HuH-7 (cell line): Measurements from ENCODE around the gene PNMA6E.
"Not testable (repeated sequence)": the region's sequence is repeated elsewhere in the genome, so short reads cannot be mapped to it uniquely, and the experiment has no call there.

ENCODE experiments used
- DNase-seq: peaks from one replicate; pipeline ENCODE4 v3.0.0; 2011; ENCODE audit warnings: low spot score

PNMA6E gene

GRCh38 chrX:153408221-153408721, 7.1 kb upstream of the PNMA6E start:
- no peak for DNase-seq

- no peak for DNase-seq
Observed at GRCh38 chrX:153407736-153408135, 6.6 kb upstream of the PNMA6E start.

- DNase-seq, result no peak
Observed at GRCh38 chrX:153406903-153407302, 5.8 kb upstream of the PNMA6E start.

GRCh38 chrX:153406011-153406410, 4.9 kb upstream of the PNMA6E start:
- no peak for DNase-seq

GRCh38 chrX:153405426-153405825, 4.3 kb upstream of the PNMA6E start:
- DNase-seq, result no peak

- not testable (repeated sequence) for DNase-seq
Observed at GRCh38 chrX:153404333-153404732, 3.2 kb upstream of the PNMA6E start.

- DNase-seq, result peak; percentile 84
Observed at GRCh38 chrX:153400146-153401132, 711 bp downstream of the PNMA6E start.

- no peak for DNase-seq
Observed at GRCh38 chrX:153398275-153398960, 2.7 kb downstream of the PNMA6E start.

- DNase-seq, result no peak
Observed at GRCh38 chrX:153397256-153397960, 3.7 kb downstream of the PNMA6E start.

- DNase-seq, result no peak
Observed at GRCh38 chrX:153396320-153397195, 4.6 kb downstream of the PNMA6E start.

- no peak for DNase-seq
Observed at GRCh38 chrX:153395613-153396319, 5.4 kb downstream of the PNMA6E start.

- no peak for DNase-seq
Observed at GRCh38 chrX:153394612-153395011, 6.5 kb downstream of the PNMA6E start.

- DNase-seq, result no peak
Observed at GRCh38 chrX:153392642-153393321, 8.4 kb downstream of the PNMA6E start.

- DNase-seq, result not testable (repeated sequence)
Observed at GRCh38 chrX:153389460-153389768, 11.7 kb downstream of the PNMA6E start.

GRCh38 chrX:153388722-153389459, 12.3 kb downstream of the PNMA6E start:
- no peak for DNase-seq

GRCh38 chrX:153387987-153388721, 13.0 kb downstream of the PNMA6E start:
- DNase-seq, result no peak

- no peak for DNase-seq
Observed at GRCh38 chrX:153387345-153387744, 13.8 kb downstream of the PNMA6E start.

GRCh38 chrX:153386097-153386496, 15.1 kb downstream of the PNMA6E start:
- DNase-seq, result no peak

- not testable (repeated sequence) for DNase-seq
Observed at GRCh38 chrX:153384973-153385372, 16.2 kb downstream of the PNMA6E start.
